ENCODE measurements around the gene TNRC18.
"Not testable (repeated sequence)": the region's sequence is repeated elsewhere in the genome, so short reads cannot be mapped to it uniquely, and the experiment has no call there.

DNA sequence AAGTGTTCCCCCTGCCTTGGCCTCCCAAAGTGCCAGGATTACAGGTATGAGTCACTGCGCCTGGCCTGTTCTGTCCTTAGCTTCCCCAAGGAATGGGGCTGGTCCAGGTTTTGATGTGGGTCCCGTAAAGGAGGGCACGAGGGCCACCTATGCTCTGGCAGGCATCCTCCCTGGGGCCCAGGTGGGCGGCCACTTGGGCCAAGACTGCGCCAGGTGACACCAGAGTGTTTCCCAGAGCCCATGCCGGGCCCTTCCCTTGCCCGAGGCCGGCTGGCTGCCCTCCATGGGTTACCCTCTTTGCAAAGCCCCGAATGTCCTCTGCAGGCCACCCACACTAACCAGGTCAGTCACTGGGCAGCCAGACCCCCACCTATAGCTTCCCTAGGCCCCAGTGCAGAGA, 118.6 kb downstream of the TNRC18 start:
- TF ChIP-seq ZNF274 (IDR thresholded peaks at IDR 0.05; ENCODE audit: low read depth, low read length); YY1 (IDR thresholded peaks at IDR 0.05; ENCODE audit: insufficient read depth, insufficient read length): not testable (repeated sequence)

Measured in NT2/D1 (cell line).